Upper lobe of left lung (tissue), 6 donors: ENCODE measurements around the gene NFIB. TPM values are rescaled to one million over a fixed set of nuclear protein-coding genes. Genes with fewer than 3 reads are reported as not detected.

ENCODE experiments used
- ATAC-seq, 2 donors: fragments of 200-7000 bp; cut with Tn5 transposase; one replicate each; pipeline ENCODE4 v1.9.1; 2022; ENCODE audit warnings: mild to moderate bottlenecking in 2 of 2, moderate library complexity in 2 of 2; ENCODE audit not compliant: low FRiP score in 2 of 2
- DNase-seq, 2 donors: peaks; one replicate each; pipeline ENCODE4 v3.0.0-alpha.2; 2019 to 2020
- H3K27ac ChIP-seq, 4 donors: fragments of 200-600 bp; sonication (generic); one replicate each; pipeline ENCODE4 v1.5.1; 2016 to 2019
- H3K27me3 ChIP-seq, 4 donors: fragments of 200-600 bp; sonication (generic); one replicate each; pipeline ENCODE4 v1.5.1; 2017 to 2019
- H3K36me3 ChIP-seq, 4 donors: fragments of 200-600 bp; sonication (generic); one replicate each; pipeline ENCODE4 v1.5.1; 2016 to 2019
- H3K4me1 ChIP-seq, 4 donors: fragments of 200-600 bp; sonication (generic); one replicate each; pipeline ENCODE4 v1.5.1; 2018 to 2019
- H3K4me3 ChIP-seq, 4 donors: fragments of 200-600 bp; sonication (generic); one replicate each; pipeline ENCODE4 v1.5.1; 2017 to 2019; ENCODE audit warnings: mild to moderate bottlenecking in 2 of 4, moderate library complexity in 1 of 4
- H3K9me3 ChIP-seq, 4 donors: fragments of 200-600 bp; sonication (generic); one replicate each; pipeline ENCODE4 v1.5.1; 2018 to 2019
- CTCF ChIP-seq, 6 experiments: fragments of 450-650 bp in 4 of 6; fragments of 200-600 bp in 2 of 6; sonication (generic) in 2 of 6; IDR thresholded peaks; one replicate each; pipeline ENCODE4 v1.5.1; 2016 to 2019; ENCODE audit warnings: antibody characterized with exemption in 6 of 6
- EP300 ChIP-seq, 4 donors: sonication (generic); formaldehyde crosslinking; IDR thresholded peaks; one replicate each; pipeline ENCODE4 v1.5.1; 2017; ENCODE audit warnings: antibody characterized with exemption in 4 of 4, control low read depth in 2 of 4
- POLR2A ChIP-seq, 4 donors: fragments of 450-650 bp; IDR thresholded peaks; one replicate each; pipeline ENCODE4 v1.5.1; 2016 to 2017; ENCODE audit warnings: antibody characterized with exemption in 4 of 4, mild to moderate bottlenecking in 2 of 4
- POLR2AphosphoS5 ChIP-seq, 2 donors: sonication (generic); formaldehyde crosslinking; IDR thresholded peaks; one replicate each; pipeline ENCODE4 v1.5.1; 2017; ENCODE audit warnings: antibody characterized with exemption in 2 of 2
- WGBS, 2 donors: methylation state at CpG; one replicate each; pipeline ENCODE4 v1.1.5; 2017 to 2018; 5-methylcytosine and 5-hydroxymethylcytosine counted together
- total RNA-seq, 6 donors: library from RNA; depleted of rRNA in 4 of 6; stranded (reverse); fragments of >200 nt in 4 of 6; gene quantifications; one replicate each; pipeline versions ENCODE4 v1.1.0 to v1.2.1, GENCODE V29; 2016 to 2021
- donor health status: DM: no; HTN: no; CAD: no; lungs with moderate emphysema.
- donor health status: DM: no; HTN: yes; CAD: no; lungs with severe emphysema.

The NFIB gene
- total RNA-seq, 6 donors from 2014 or later: 33.9 to 109 (median 67.5) TPM

GRCh38 chr9:14140096-14140697, 173.7 kb downstream of the NFIB start:
- Histone ChIP-seq H3K27me3 (no peaks in the 10 kb centered on the region), H3K4me1 (no peaks in the 10 kb centered on the region), H3K27ac (no peak overlapping the region), H3K4me3 (no peak overlapping the region), H3K36me3 (peaks cover 0 to 3% (median 0%) of the 10 kb centered on the region in 4 donors), H3K9me3 (no peaks in the 10 kb centered on the region)
- peak in 1 of 2 donors; percentile 82 for ATAC-seq
- no peak for DNase-seq
- TF ChIP-seq POLR2A (IDR thresholded peaks at IDR 0.05) (no peak), POLR2AphosphoS5 (IDR thresholded peaks at IDR 0.05) (no peak), CTCF (IDR thresholded peaks at IDR 0.05) (no peak), EP300 (IDR thresholded peaks at IDR 0.05) (no peak)

GRCh38 chr9:14139287-14139686, 174.7 kb downstream of the NFIB start:
- WGBS, 2 donors: 74 to 85% methylated on average over 1 of the region's 1 CpG
- H3K27me3 ChIP-seq: no peaks in the 10 kb centered on the region

GRCh38 chr9:14136646-14137370, 177.1 kb downstream of the NFIB start:
- H3K4me3 ChIP-seq: no peak overlapping the region
- no peaks in the 10 kb centered on the region for H3K9me3 ChIP-seq
- WGBS, 2 donors: 86 to 87% methylated on average over 3 of the region's 3 CpGs
- H3K27me3 ChIP-seq: no peaks in the 10 kb centered on the region
- H3K27ac ChIP-seq: no peak overlapping the region
- H3K4me1 ChIP-seq: peaks cover 0 to 2% (median 0%) of the 10 kb centered on the region in 4 donors
- no peak for ATAC-seq
- H3K36me3 ChIP-seq: no peaks in the 10 kb centered on the region
- no peak for DNase-seq
- no peak for TF ChIP-seq CTCF (IDR thresholded peaks at IDR 0.05)

More at GRCh38 chr9:14139287-14139686, 174.7 kb downstream of the NFIB start:
- Histone ChIP-seq H3K4me1 (no peaks in the 10 kb centered on the region), H3K4me3 (no peak overlapping the region), H3K27ac (no peak overlapping the region), H3K36me3 (peaks cover 0 to 3% (median 0%) of the 10 kb centered on the region in 4 donors), H3K9me3 (no peaks in the 10 kb centered on the region)
- ATAC-seq: no peak
- TF ChIP-seq CTCF (IDR thresholded peaks at IDR 0.05): no peak
- TF ChIP-seq POLR2AphosphoS5 (IDR thresholded peaks at IDR 0.05): no peak
- no peak for TF ChIP-seq POLR2A (IDR thresholded peaks at IDR 0.05)
- TF ChIP-seq EP300 (IDR thresholded peaks at IDR 0.05): no peak
- no peak for DNase-seq

GRCh38 chr9:14136047-14136635, 177.8 kb downstream of the NFIB start:
- Histone ChIP-seq H3K4me3 (no peak overlapping the region), H3K27ac (no peak overlapping the region), H3K9me3 (no peaks in the 10 kb centered on the region), H3K36me3 (no peaks in the 10 kb centered on the region), H3K27me3 (no peaks in the 10 kb centered on the region), H3K4me1 (peaks cover 0 to 2% (median 0%) of the 10 kb centered on the region in 4 donors)
- DNase-seq: no peak
- TF ChIP-seq POLR2A (IDR thresholded peaks at IDR 0.05) (no peak), EP300 (IDR thresholded peaks at IDR 0.05) (no peak), POLR2AphosphoS5 (IDR thresholded peaks at IDR 0.05) (no peak), CTCF (IDR thresholded peaks at IDR 0.05) (no peak)
- WGBS, 2 donors: 86 to 89% methylated on average over 3 of the region's 3 CpGs
- ATAC-seq: no peak
